ENCODE results near the gene MGAT2. TPM values are rescaled to one million over a fixed set of nuclear protein-coding genes. Genes with fewer than 3 reads are reported as not detected.

Gene MGAT2
- total and polyA plus RNA-seq, 9 of the 15 experiments (the other 6 are each of a cell fraction or from before 2014, with no cell fraction given) = 0.03 to 33.3 (median 24.6) TPM; not detected in 1

DNA sequence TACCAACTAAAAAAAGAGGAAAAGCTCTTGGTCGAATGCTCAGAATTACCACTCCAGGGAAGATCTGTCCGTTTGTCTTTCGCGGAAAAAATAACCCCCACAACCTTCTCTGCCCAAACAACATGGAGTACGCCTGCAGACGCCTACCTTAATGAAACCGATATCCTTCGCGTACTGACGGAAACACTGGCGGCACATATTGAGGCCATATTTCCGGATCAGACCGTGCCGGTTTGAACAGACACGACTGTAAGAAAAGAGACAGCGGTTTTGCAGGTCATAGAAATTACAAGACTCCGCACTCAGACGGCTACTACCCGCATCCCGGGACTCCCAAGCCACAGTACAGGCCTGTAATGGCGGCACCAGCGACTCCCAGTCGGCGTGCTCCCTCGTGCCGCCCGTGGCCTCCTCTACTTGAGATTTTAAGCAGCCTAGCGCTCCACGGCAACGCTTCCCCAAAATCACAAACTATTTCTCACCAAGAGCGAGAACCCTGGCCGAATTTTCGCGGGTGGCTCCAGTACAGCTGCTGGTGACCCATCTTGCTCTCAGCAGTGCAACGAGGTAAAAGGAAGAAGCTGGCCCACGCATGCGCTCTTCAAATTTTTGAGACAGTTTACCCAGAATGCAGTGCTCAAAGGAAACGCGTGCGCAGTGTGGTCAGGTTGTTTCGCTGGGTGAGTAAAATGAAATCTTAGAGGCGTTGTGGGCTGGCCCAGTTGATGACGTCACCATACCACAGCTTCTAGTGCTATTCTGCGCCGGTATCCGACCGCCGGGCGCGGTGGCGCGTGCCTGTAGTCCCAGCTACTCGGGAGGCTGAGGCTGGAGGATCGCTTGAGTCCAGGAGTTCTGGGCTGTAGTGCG lies 34.6 kb upstream of the MGAT2 start, which contains the start of gene RPS29 (continued):
- TF ChIP-seq CHAMP1 (IDR thresholded peaks at IDR 0.05) (no peak), THRAP3 (IDR thresholded peaks at IDR 0.05; ENCODE audit: borderline replicate concordance) (no peak), PML (IDR thresholded peaks at IDR 0.05; ENCODE audit: low read length) (peak; percentile 78), CREB3 (tag; conservative IDR thresholded peaks at IDR 0.05; ENCODE audit: low read depth) (peak; percentile 93), DACH1 (IDR thresholded peaks at IDR 0.05; ENCODE audit: partially characterized antibody) (no peak), STAT6 (CRISPR knock-in tag; IDR thresholded peaks at IDR 0.05) (no peak), NFYB (IDR thresholded peaks at IDR 0.05; ENCODE audit: extremely low read depth, insufficient read length) (no peak), ZNF586 (CRISPR knock-in tag; conservative IDR thresholded peaks at IDR 0.05) (no peak), CGGBP1 (CRISPR knock-in tag; IDR thresholded peaks at IDR 0.05) (0 out of 2 replicates have a peak, but pooled peaks have one; percentile 56), MTA3 (IDR thresholded peaks at IDR 0.05; ENCODE audit: borderline replicate concordance) (peak; percentile 71; the same call in 1 of the 2 replicates), PCBP1 (IDR thresholded peaks at IDR 0.05; ENCODE audit: low read depth, low read length, poor library complexity, severe bottlenecking) (no peak), RBM25 (IDR thresholded peaks at IDR 0.05; ENCODE audit: low read depth, low read length, severe bottlenecking) (no peak)
- TF ChIP-seq, protein P1, sequence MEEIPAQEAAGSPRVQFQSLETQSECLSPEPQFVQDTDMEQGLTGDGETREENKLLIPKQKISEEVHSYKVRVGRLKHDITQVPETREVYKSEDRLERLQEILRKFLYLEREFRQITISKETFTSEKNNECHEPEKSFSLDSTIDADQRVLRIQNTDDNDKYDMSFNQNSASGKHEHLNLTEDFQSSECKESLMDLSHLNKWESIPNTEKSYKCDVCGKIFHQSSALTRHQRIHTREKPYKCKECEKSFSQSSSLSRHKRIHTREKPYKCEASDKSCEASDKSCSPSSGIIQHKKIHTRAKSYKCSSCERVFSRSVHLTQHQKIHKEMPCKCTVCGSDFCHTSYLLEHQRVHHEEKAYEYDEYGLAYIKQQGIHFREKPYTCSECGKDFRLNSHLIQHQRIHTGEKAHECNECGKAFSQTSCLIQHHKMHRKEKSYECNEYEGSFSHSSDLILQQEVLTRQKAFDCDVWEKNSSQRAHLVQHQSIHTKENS (CRISPR knock-in tag; IDR thresholded peaks at IDR 0.05) = no peak
- TF ChIP-seq, protein P2, sequence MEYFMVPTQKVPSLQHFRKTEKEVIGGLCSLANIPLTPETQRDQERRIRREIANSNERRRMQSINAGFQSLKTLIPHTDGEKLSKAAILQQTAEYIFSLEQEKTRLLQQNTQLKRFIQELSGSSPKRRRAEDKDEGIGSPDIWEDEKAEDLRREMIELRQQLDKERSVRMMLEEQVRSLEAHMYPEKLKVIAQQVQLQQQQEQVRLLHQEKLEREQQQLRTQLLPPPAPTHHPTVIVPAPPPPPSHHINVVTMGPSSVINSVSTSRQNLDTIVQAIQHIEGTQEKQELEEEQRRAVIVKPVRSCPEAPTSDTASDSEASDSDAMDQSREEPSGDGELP (CRISPR knock-in tag; IDR thresholded peaks at IDR 0.05; ENCODE audit: borderline replicate concordance) = peak; percentile 78

Measured in K562 (cell line).